Measurements from ENCODE around the gene SCUBE1. TPM values are rescaled to one million over a fixed set of nuclear protein-coding genes. Genes with fewer than 3 reads are reported as not detected.
A peak's percentile ranks its signal among the peaks of the same experiment; 100 is the strongest.

SCUBE1 gene
- total RNA-seq, 4 donors from 2014 or later = 0.68 to 6.4 (median 1.7) TPM

DNA sequence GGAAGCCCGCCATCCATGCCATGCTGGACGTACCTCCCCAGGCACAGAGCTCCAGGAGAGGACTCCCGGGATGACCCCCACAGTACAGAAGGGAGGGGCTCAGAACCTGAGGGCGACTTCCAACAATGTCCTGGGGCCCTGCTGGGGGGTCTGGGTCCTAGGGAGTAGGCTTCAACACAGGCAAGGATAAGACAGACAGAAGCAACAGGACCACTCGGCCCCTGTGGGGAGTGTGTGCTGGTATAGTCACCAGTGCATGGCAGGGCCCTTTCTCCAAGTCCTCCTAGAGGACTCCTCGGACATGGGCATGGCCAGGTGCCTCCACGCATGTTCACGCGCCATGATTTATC, 173.1 kb downstream of the SCUBE1 start:
- peaks cover 0 to 16% (median 13%) of the 10 kb centered on the region in 4 donors for H3K4me1 ChIP-seq
- 92% methylated on average over 9 of the region's 9 CpGs; no CpG with 5 or more reads in 1 of the 2 donors for WGBS, 2 donors (ENCODE audit: low coverage in 1 of 2)
- no peak for DNase-seq
- H3K27me3 ChIP-seq = no peaks in the 10 kb centered on the region
- no peaks in the 10 kb centered on the region for H3K9me3 ChIP-seq
- peaks cover 0 to 14% (median 2%) of the 10 kb centered on the region in 4 donors for H3K36me3 ChIP-seq
- H3K4me3 ChIP-seq = peak overlapping the region in 1 of 4 donors; percentile 43
- in situ Hi-C loops (cut with MboI; ENCODE audit: low pct_ligation_motif_present in 1 of 4, low pct_unique_long_range_greater_than_20kb in 1 of 4, low sequenced_read_pairs in 3 of 4) = no loop called here
- H3K27ac ChIP-seq = peak overlapping the region in 1 of 4 donors; percentile 89
- intact Hi-C loops (cut with DNase I; ENCODE audit: low total_unique reads) = no loop called here
- TF ChIP-seq EP300 (IDR thresholded peaks at IDR 0.05; ENCODE audit: low read depth) = no peak
- TF ChIP-seq POLR2A (IDR thresholded peaks at IDR 0.05) = no peak
- TF ChIP-seq, protein P1, sequence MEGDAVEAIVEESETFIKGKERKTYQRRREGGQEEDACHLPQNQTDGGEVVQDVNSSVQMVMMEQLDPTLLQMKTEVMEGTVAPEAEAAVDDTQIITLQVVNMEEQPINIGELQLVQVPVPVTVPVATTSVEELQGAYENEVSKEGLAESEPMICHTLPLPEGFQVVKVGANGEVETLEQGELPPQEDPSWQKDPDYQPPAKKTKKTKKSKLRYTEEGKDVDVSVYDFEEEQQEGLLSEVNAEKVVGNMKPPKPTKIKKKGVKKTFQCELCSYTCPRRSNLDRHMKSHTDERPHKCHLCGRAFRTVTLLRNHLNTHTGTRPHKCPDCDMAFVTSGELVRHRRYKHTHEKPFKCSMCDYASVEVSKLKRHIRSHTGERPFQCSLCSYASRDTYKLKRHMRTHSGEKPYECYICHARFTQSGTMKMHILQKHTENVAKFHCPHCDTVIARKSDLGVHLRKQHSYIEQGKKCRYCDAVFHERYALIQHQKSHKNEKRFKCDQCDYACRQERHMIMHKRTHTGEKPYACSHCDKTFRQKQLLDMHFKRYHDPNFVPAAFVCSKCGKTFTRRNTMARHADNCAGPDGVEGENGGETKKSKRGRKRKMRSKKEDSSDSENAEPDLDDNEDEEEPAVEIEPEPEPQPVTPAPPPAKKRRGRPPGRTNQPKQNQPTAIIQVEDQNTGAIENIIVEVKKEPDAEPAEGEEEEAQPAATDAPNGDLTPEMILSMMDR (IDR thresholded peaks at IDR 0.05) = no peak
- TF ChIP-seq POLR2AphosphoS5 (IDR thresholded peaks at IDR 0.05) = no peak

DNA sequence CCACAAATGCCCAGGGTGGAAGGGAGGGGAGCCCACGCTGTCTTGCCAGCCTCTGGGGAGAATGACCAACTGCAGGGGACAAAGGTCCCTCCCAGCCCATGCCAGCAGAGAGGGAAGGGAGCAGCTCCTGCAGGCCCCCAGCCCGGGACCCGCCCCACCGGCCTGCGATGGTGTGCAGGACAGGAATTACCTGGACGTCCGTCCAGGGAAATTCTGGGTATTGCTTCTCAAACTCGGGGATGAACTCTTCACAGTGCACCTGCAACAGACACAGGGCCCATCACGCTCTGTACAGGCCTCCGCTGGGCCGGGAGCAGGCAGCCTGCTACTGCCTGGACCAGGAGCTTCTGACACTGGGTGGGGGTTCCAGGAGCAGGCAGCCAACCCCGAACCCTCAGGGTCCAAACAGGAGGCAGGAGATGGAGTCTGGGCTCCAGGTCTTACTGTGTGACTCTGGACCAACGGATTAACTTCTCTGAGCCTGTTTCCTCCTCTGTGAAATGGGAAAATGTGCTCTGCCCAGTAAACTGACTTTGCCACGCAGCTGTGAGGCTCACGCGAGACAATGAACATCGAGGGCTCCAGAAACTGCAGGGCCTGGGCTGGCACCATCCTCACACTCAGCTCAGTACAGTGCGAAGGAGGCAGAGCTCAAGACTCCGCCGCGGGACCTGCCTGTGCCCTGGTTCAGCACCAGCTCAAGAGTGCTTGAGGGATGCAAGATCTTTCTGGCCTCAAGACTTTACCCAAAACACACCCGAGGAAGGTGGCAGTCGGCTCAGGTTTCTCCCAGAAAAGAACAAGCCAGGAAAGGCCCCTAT, 173.7 kb downstream of the SCUBE1 start:
- no peaks in the 10 kb centered on the region for H3K9me3 ChIP-seq
- no peak for DNase-seq
- no peaks in the 10 kb centered on the region for H3K27me3 ChIP-seq
- intact Hi-C loops (cut with DNase I; ENCODE audit: low total_unique reads) (no loop called here), in situ Hi-C loops (cut with MboI; ENCODE audit: low pct_ligation_motif_present in 1 of 4, low pct_unique_long_range_greater_than_20kb in 1 of 4, low sequenced_read_pairs in 3 of 4) (no loop called here)
- TF ChIP-seq, protein P1 (IDR thresholded peaks at IDR 0.05) = no peak
- TF ChIP-seq EP300 (IDR thresholded peaks at IDR 0.05; ENCODE audit: low read depth) = no peak
- TF ChIP-seq POLR2A (IDR thresholded peaks at IDR 0.05) = no peak
- no peak for TF ChIP-seq POLR2AphosphoS5 (IDR thresholded peaks at IDR 0.05)
- peaks cover 0 to 16% (median 13%) of the 10 kb centered on the region in 4 donors for H3K4me1 ChIP-seq
- 85% methylated on average over 22 of the region's 23 CpGs; no CpG with 5 or more reads in 1 of the 2 donors for WGBS, 2 donors (ENCODE audit: low coverage in 1 of 2)
- H3K36me3 ChIP-seq = peaks cover 0 to 14% (median 2%) of the 10 kb centered on the region in 4 donors
- H3K27ac ChIP-seq = no peak overlapping the region
- H3K4me3 ChIP-seq = no peak overlapping the region

DNA sequence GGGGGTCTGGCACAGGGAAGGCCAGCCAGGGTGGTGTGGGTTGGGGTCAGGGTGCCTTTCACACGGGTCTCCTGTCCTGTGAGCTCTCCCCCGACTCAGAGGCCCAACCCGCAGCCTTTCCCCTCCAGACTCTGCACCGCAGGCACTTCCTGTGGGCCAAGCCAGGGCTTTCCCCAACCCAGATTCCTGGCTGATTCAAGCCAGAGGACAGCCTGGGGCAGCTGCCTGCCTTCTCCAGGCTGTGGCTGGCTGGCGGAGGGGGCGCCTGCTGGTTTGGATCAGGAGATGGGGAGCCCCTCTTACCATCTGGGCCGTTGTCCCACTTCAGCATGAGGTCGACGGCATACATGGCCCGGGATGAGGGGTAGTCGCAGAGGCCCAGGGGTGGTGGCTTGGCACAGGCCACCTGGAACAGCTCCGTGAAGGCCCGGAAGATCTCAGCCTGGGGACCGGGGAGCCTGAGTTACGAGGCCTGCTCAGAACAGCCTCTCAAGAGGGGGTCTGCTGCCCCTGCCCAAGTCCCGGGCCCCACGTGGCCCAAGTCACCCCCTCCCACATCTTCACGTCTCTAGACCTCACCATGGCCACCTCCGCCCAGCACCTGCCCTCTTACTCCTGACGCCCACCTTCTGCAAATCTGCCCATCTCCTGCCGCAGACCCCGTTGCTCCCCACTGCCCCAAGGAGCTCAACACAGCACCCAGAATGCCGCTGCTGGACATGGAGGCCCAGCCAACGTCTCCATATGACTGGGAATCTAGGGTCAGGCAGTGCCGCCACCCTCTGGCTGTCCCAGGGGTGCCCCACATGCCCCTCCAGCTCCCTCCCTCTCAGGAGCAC, 174.5 kb downstream of the SCUBE1 start:
- in situ Hi-C loops (cut with MboI; ENCODE audit: low pct_ligation_motif_present in 1 of 4, low pct_unique_long_range_greater_than_20kb in 1 of 4, low sequenced_read_pairs in 3 of 4) (no loop called here), intact Hi-C loops (cut with DNase I; ENCODE audit: low total_unique reads) (no loop called here)
- Histone ChIP-seq H3K27ac (no peak overlapping the region), H3K4me1 (peaks cover 0 to 19% (median 16%) of the 10 kb centered on the region in 4 donors), H3K9me3 (no peaks in the 10 kb centered on the region), H3K27me3 (no peaks in the 10 kb centered on the region), H3K36me3 (peaks cover 0 to 6% (median 0%) of the 10 kb centered on the region in 4 donors), H3K4me3 (no peak overlapping the region)
- 85% methylated on average over 23 of the region's 25 CpGs; no CpG with 5 or more reads in 1 of the 2 donors for WGBS, 2 donors (ENCODE audit: low coverage in 1 of 2)
- no peak for DNase-seq
- TF ChIP-seq POLR2AphosphoS5 (IDR thresholded peaks at IDR 0.05) (no peak), POLR2A (IDR thresholded peaks at IDR 0.05) (no peak), EP300 (IDR thresholded peaks at IDR 0.05; ENCODE audit: low read depth) (no peak)
- TF ChIP-seq, protein P1 (IDR thresholded peaks at IDR 0.05) = no peak

DNA sequence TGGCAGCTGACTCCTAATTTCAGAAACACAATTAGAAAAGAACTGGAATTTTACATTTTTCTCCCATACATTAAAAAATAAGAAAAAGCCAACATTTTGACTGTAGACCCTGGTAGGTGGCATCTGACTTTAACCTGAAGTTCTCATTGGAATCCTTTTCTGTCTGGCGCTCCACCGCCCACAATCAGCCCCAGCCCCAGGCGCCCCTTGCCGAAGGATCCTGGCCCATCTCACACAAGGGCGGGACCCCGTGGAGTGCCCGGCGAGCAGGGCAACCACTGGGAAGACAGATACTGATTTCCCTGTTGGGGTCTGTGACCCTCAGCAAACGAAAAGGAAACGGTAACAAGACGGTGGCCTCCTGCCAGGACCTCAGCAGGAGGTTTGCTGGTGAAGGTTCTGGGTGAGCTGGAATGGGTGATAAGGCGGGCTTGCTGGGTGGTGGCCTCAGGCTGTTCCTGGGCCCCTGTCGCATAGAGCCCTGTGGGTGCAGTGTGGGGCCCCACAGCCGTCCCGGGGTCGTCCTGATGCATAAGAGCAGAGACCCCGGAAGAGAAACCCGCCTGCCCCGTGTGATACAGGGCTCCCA, 176.1 kb downstream of the SCUBE1 start:
- no peak for DNase-seq
- intact Hi-C loops (cut with DNase I; ENCODE audit: low total_unique reads) = no loop called here
- 93 to 100% methylated on average over 5 to 19 of the region's 19 CpGs for WGBS, 2 donors (ENCODE audit: low coverage in 1 of 2)
- Histone ChIP-seq H3K4me1 (peaks cover 0 to 30% (median 24%) of the 10 kb centered on the region in 4 donors), H3K27ac (no peak overlapping the region), H3K36me3 (no peaks in the 10 kb centered on the region), H3K4me3 (no peak overlapping the region), H3K9me3 (no peaks in the 10 kb centered on the region), H3K27me3 (no peaks in the 10 kb centered on the region)
- TF ChIP-seq POLR2A (IDR thresholded peaks at IDR 0.05) = no peak
- TF ChIP-seq POLR2AphosphoS5 (IDR thresholded peaks at IDR 0.05) = no peak
- TF ChIP-seq, protein P1 (IDR thresholded peaks at IDR 0.05) = no peak
- no peak for TF ChIP-seq EP300 (IDR thresholded peaks at IDR 0.05; ENCODE audit: low read depth)
- in situ Hi-C loops (cut with MboI; ENCODE audit: low pct_ligation_motif_present in 1 of 4, low pct_unique_long_range_greater_than_20kb in 1 of 4, low sequenced_read_pairs in 3 of 4) = no loop called here
